Activated B cell treated with CpG ODN at 0.5 μM for 24 hours (primary cell): ENCODE data around the gene PLCB1. TPM values are rescaled to one million over a fixed set of nuclear protein-coding genes. Genes with fewer than 3 reads are reported as not detected.

Experiments used
- ATAC-seq: fragments of 200-7000 bp; cut with Tn5 transposase; one replicate; pipeline ENCODE4 v1.10.0; 2021; ENCODE audit warnings: low read depth, mild to moderate bottlenecking, moderate library complexity
- CTCF ChIA-PET: fragments of 350-600 bp; sonication (Branson Sonifier 250); formaldehyde crosslinking; loops from one replicate; lab custom pipeline; 2021; ENCODE audit warnings: antibody characterized with exemption; lab: Charles Lee
- POLR2A ChIA-PET: fragments of 350-600 bp; sonication (Branson Sonifier 250); formaldehyde crosslinking; loops from one replicate; lab custom pipeline; 2021; ENCODE audit warnings: antibody characterized with exemption; lab: Charles Lee
- DNase-seq: peaks from one replicate; pipeline ENCODE4 v3.0.0; 2022
- H3K27ac Mint-ChIP-seq: one replicate; pipeline ENCODE4 v1.8.0; 2020; ENCODE audit warnings: mixed read lengths
- H3K27me3 Mint-ChIP-seq: one replicate; pipeline ENCODE4 v1.8.0; 2021; ENCODE audit warnings: mixed read lengths
- H3K36me3 Mint-ChIP-seq: one replicate; pipeline ENCODE4 v1.8.0; 2021; ENCODE audit warnings: low read depth, mixed read lengths
- H3K4me1 Mint-ChIP-seq: one replicate; pipeline ENCODE4 v1.8.0; 2021; ENCODE audit warnings: mixed read lengths
- H3K4me3 Mint-ChIP-seq: one replicate; pipeline ENCODE4 v1.8.0; 2020; ENCODE audit warnings: mild to moderate bottlenecking, mixed read lengths
- H3K9me3 Mint-ChIP-seq: one replicate; pipeline ENCODE4 v1.8.0; 2020; ENCODE audit warnings: mixed read lengths
- CTCF ChIP-seq: fragments of 200-600 bp; IDR thresholded peaks from one replicate; pipeline ENCODE4 v1.8.0; 2022; ENCODE audit warnings: antibody characterized with exemption, mild to moderate bottlenecking
- intact Hi-C: fragments of 100-400 bp; cut with micrococcal nuclease; formaldehyde crosslinking; loops from one replicate; pipeline ENCODE4 v1.15.1; 2024
- total RNA-seq: library from RNA; stranded (reverse); gene quantifications from 2 replicates; pipeline ENCODE4 v1.2.3, GENCODE V29; 2022

PLCB1 gene
- total RNA-seq, 1 donor from 2014 or later, result 0.86 TPM

- Mint-ChIP-seq H3K27me3 (no peaks in the 10 kb centered on the region), H3K4me1 (peaks cover 22% of the 10 kb centered on the region), H3K9me3 (no peaks in the 10 kb centered on the region), H3K36me3 (no peaks in the 10 kb centered on the region), H3K27ac (no peak overlapping the region), H3K4me3 (no peak overlapping the region)
- ChIA-PET POLR2A (no interaction called here), CTCF (no interaction called here)
- intact Hi-C loops, result no loop called here
- DNase-seq (no peak), ATAC-seq (no peak)
- TF ChIP-seq CTCF, result no peak
Observed at GRCh38 chr20:8215361-8215781, 83.3 kb downstream of the PLCB1 start.

- H3K27ac Mint-ChIP-seq, result no peak overlapping the region
- no peaks in the 10 kb centered on the region for H3K36me3 Mint-ChIP-seq
- no peaks in the 10 kb centered on the region for H3K27me3 Mint-ChIP-seq
- ATAC-seq (no peak), DNase-seq (no peak)
- TF ChIP-seq CTCF, result no peak
- ChIA-PET POLR2A (no interaction called here), CTCF (no interaction called here)
- intact Hi-C loops, result no loop called here
- peaks cover 22% of the 10 kb centered on the region for H3K4me1 Mint-ChIP-seq
- no peaks in the 10 kb centered on the region for H3K9me3 Mint-ChIP-seq
- no peak overlapping the region for H3K4me3 Mint-ChIP-seq
Observed at GRCh38 chr20:8216375-8217200, 84.5 kb downstream of the PLCB1 start.

- intact Hi-C loops, result no loop called here
- H3K27ac Mint-ChIP-seq, result no peak overlapping the region
- ChIA-PET CTCF (no interaction called here), POLR2A (no interaction called here)
- H3K36me3 Mint-ChIP-seq, result no peaks in the 10 kb centered on the region
- peaks cover 9% of the 10 kb centered on the region for H3K4me1 Mint-ChIP-seq
- no peak for TF ChIP-seq CTCF
- no peak overlapping the region for H3K4me3 Mint-ChIP-seq
- no peak for DNase-seq
- no peaks in the 10 kb centered on the region for H3K9me3 Mint-ChIP-seq
- no peak for ATAC-seq
- H3K27me3 Mint-ChIP-seq, result no peaks in the 10 kb centered on the region
Observed at GRCh38 chr20:8218861-8219260, 86.8 kb downstream of the PLCB1 start.

- ChIA-PET POLR2A (no interaction called here), CTCF (no interaction called here)
- H3K27ac Mint-ChIP-seq, result no peak overlapping the region
- H3K4me1 Mint-ChIP-seq, result peaks cover 3% of the 10 kb centered on the region
- no peak overlapping the region for H3K4me3 Mint-ChIP-seq
- ATAC-seq, result no peak
- no peaks in the 10 kb centered on the region for H3K9me3 Mint-ChIP-seq
- TF ChIP-seq CTCF, result no peak
- intact Hi-C loops, result no loop called here
- H3K27me3 Mint-ChIP-seq, result no peaks in the 10 kb centered on the region
- H3K36me3 Mint-ChIP-seq, result no peaks in the 10 kb centered on the region
- no peak for DNase-seq
Observed at GRCh38 chr20:8219403-8219802, 87.3 kb downstream of the PLCB1 start.

GRCh38 chr20:8220716-8221115, 88.7 kb downstream of the PLCB1 start:
- intact Hi-C loops, result no loop called here
- Mint-ChIP-seq H3K9me3 (no peaks in the 10 kb centered on the region), H3K4me3 (no peak overlapping the region), H3K27me3 (no peaks in the 10 kb centered on the region), H3K4me1 (no peaks in the 10 kb centered on the region), H3K36me3 (no peaks in the 10 kb centered on the region), H3K27ac (no peak overlapping the region)
- ATAC-seq, result no peak
- TF ChIP-seq CTCF, result no peak
- CTCF ChIA-PET, result no interaction called here
- POLR2A ChIA-PET, result no interaction called here
- no peak for DNase-seq
